Parathyroid adenoma (tissue), 2 donors: ENCODE data around the gene CBLIF.

Source experiments
- H2AFZ ChIP-seq: fragments of 300-600 bp; sonication (generic); one replicate; pipeline ENCODE4 v1.7.0; 2017; ENCODE audit warnings: antibody characterized with exemption, mild to moderate bottlenecking
- H3K27ac ChIP-seq: fragments of 300-600 bp; sonication (generic); one replicate; pipeline ENCODE4 v1.7.0; 2017
- H3K27me3 ChIP-seq: fragments of 300-600 bp; sonication (generic); one replicate; pipeline ENCODE4 v1.7.0; 2017; ENCODE audit warnings: low read length; ENCODE audit not compliant: control insufficient read depth, insufficient read depth
- H3K36me3 ChIP-seq: fragments of 300-600 bp; sonication (generic); one replicate; pipeline ENCODE4 v1.7.0; 2017; ENCODE audit warnings: low read length; ENCODE audit not compliant: control insufficient read depth, insufficient read depth
- H3K4me1 ChIP-seq: fragments of 300-600 bp; sonication (generic); one replicate; pipeline ENCODE4 v1.7.0; 2017; ENCODE audit warnings: control low read depth
- H3K4me2 ChIP-seq: fragments of 300-600 bp; sonication (generic); one replicate; pipeline ENCODE4 v1.7.0; 2017; ENCODE audit warnings: low read length
- H3K4me3 ChIP-seq: fragments of 300-600 bp; sonication (generic); one replicate; pipeline ENCODE4 v1.7.0; 2017; ENCODE audit warnings: low read depth, low read length
- H3K79me2 ChIP-seq: fragments of 300-600 bp; sonication (generic); one replicate; pipeline ENCODE4 v1.7.0; 2017; ENCODE audit warnings: control low read depth
- H3K9ac ChIP-seq: fragments of 300-600 bp; sonication (generic); one replicate; pipeline ENCODE4 v1.7.0; 2017; ENCODE audit warnings: mild to moderate bottlenecking
- H3K9me3 ChIP-seq: fragments of 300-600 bp; sonication (generic); one replicate; pipeline ENCODE4 v1.7.0; 2017; ENCODE audit warnings: low read length; ENCODE audit not compliant: control insufficient read depth
- TF ChIP-seq, protein P1 (sequence below): fragments of 300-600 bp; sonication (generic); IDR thresholded peaks from one replicate; pipeline ENCODE4 v1.7.0; 2017; ENCODE audit warnings: antibody characterized with exemption, mild to moderate bottlenecking
- donor health status: primary hyperparathyroidism.

Gene CBLIF

GRCh38 chr11:59879567-59879966, 34.3 kb upstream of the CBLIF start:
- H3K4me2 ChIP-seq = no peak overlapping the region
- no peak overlapping the region for H3K4me3 ChIP-seq
- no peak overlapping the region for H2AFZ ChIP-seq
- no peaks in the 10 kb centered on the region for H3K36me3 ChIP-seq
- no peaks in the 10 kb centered on the region for H3K79me2 ChIP-seq
- H3K4me1 ChIP-seq = no peaks in the 10 kb centered on the region
- TF ChIP-seq, protein P1, sequence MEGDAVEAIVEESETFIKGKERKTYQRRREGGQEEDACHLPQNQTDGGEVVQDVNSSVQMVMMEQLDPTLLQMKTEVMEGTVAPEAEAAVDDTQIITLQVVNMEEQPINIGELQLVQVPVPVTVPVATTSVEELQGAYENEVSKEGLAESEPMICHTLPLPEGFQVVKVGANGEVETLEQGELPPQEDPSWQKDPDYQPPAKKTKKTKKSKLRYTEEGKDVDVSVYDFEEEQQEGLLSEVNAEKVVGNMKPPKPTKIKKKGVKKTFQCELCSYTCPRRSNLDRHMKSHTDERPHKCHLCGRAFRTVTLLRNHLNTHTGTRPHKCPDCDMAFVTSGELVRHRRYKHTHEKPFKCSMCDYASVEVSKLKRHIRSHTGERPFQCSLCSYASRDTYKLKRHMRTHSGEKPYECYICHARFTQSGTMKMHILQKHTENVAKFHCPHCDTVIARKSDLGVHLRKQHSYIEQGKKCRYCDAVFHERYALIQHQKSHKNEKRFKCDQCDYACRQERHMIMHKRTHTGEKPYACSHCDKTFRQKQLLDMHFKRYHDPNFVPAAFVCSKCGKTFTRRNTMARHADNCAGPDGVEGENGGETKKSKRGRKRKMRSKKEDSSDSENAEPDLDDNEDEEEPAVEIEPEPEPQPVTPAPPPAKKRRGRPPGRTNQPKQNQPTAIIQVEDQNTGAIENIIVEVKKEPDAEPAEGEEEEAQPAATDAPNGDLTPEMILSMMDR = no peak
- H3K27me3 ChIP-seq = no peaks in the 10 kb centered on the region
- H3K27ac ChIP-seq = no peak overlapping the region
- H3K9me3 ChIP-seq = no peaks in the 10 kb centered on the region
- H3K9ac ChIP-seq = no peak overlapping the region

DNA sequence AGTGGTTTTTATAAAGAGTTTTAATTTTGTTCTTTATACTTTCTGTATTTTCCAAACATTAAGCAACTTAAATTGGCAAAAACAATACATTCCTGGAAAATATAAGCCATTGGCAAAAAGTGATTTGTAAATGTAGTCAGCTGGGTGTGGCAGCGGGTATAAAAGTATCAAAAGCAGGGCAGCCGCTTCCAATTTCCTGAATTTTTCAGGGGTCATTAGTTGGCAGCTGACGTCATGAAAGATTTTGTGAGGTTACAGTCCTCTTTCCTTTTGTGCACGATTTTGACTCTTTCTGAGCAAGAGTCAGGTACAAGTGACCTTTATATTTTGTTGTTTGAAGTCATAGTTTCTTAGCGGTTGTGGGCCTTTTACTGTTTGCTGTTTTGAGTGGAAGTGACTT, 33.3 kb upstream of the CBLIF start, which contains the start of gene OOSP3:
Gene OOSP3 (plus strand): TSS at position 208 of the 400 bp plus-strand sequence. CDS start 27 bp downstream, at position 235.
- Histone ChIP-seq H3K9ac (no peak within 1 kb of the TSS), H3K27ac (no peak within 1 kb of the TSS), H3K4me1 (no peaks in the 10 kb centered on the region), H2AFZ (no peak within 1 kb of the TSS), H3K36me3 (no peaks in the 10 kb centered on the region), H3K4me2 (no peak within 1 kb of the TSS), H3K4me3 (no peak within 1 kb of the TSS), H3K27me3 (no peaks in the 10 kb centered on the region), H3K79me2 (no peaks in the 10 kb centered on the region), H3K9me3 (no peaks in the 10 kb centered on the region)
- TF ChIP-seq, protein P1 = no peak

- no peaks in the 10 kb centered on the region for H3K27me3 ChIP-seq
- no peaks in the 10 kb centered on the region for H3K36me3 ChIP-seq
- H3K4me2 ChIP-seq = no peak overlapping the region
- H3K27ac ChIP-seq = no peak overlapping the region
- no peaks in the 10 kb centered on the region for H3K4me1 ChIP-seq
- no peaks in the 10 kb centered on the region for H3K9me3 ChIP-seq
- no peaks in the 10 kb centered on the region for H3K79me2 ChIP-seq
- TF ChIP-seq, protein P1 = no peak
- no peak overlapping the region for H3K4me3 ChIP-seq
- no peak overlapping the region for H2AFZ ChIP-seq
- no peak overlapping the region for H3K9ac ChIP-seq
These were observed 32.5 kb upstream of the CBLIF start for GRCh38 chr11:59877784-59878183.

DNA sequence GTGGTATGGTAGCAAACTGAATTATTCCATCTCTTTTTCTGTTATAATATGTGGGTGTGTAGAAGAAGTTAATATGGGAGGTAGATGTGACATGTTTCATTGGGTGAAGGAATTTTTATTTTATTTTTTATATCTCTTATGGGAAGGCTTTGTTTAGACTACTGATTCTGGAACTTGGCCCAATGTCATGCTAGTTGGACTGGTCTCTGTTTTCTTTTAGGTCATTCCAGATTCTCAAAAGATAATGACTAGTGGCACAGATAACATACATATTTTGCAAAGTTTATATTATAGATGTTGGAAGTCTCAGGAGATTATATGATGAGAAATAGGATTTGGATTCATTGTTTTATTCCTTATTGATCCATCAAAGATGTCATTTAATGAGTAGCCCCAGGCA, 32.0 kb upstream of the CBLIF start:
- Histone ChIP-seq H3K79me2 (no peaks in the 10 kb centered on the region), H3K4me2 (no peak overlapping the region), H3K36me3 (no peaks in the 10 kb centered on the region)

More for the DNA sequence above, 32.0 kb upstream of the CBLIF start:
- Histone ChIP-seq H3K4me1 (no peaks in the 10 kb centered on the region), H3K27me3 (no peaks in the 10 kb centered on the region), H3K4me3 (no peak overlapping the region), H2AFZ (no peak overlapping the region), H3K9ac (no peak overlapping the region), H3K9me3 (no peaks in the 10 kb centered on the region), H3K27ac (no peak overlapping the region)
- TF ChIP-seq, protein P1 = no peak
